PFSK-1 (cell line): ENCODE results near the gene NHLRC4.

Experiments
- POLR2AphosphoS5 ChIP-seq: IDR thresholded peaks from 2 replicates; pipeline ENCODE4 v1.6.1; 2012; ENCODE audit warnings: low read depth, mild to moderate bottlenecking, control low read depth, low read length, moderate library complexity
- REST ChIP-seq, 2 experiments: IDR thresholded peaks; 2 replicates each; pipeline versions ENCODE4 v1.6.1 to v1.8.0; 2011 to 2012; ENCODE audit warnings: low read depth in 2 of 2, low read length in 2 of 2, control low read depth in 1 of 2, inconsistent platforms in 1 of 2, mild to moderate bottlenecking in 1 of 2, moderate library complexity in 1 of 2; ENCODE audit not compliant: insufficient read depth in 1 of 2
- SIN3A ChIP-seq: IDR thresholded peaks from 2 replicates; pipeline ENCODE4 v1.6.1; 2012; ENCODE audit warnings: mild to moderate bottlenecking, low read length, moderate library complexity, borderline replicate concordance; ENCODE audit not compliant: insufficient read depth
- TAF1 ChIP-seq: IDR thresholded peaks from 2 replicates; pipeline ENCODE4 v1.6.1; 2012; ENCODE audit warnings: low read length, control low read depth, borderline replicate concordance; ENCODE audit not compliant: insufficient read depth

- no peak for TF ChIP-seq POLR2AphosphoS5
- no peak for TF ChIP-seq REST (IDR thresholded peaks at IDR 0.05; ENCODE audit: insufficient read depth in 1 of 2, low read depth in 2 of 2, low read length in 2 of 2)
- no peak for TF ChIP-seq TAF1
- no peak for TF ChIP-seq SIN3A
Observed at GRCh38 chr16:576823-577201, 10.0 kb downstream of the NHLRC4 start.
